Kidney (tissue), 14 donors: Measurements from ENCODE around the gene ZNF487. TPM values are rescaled to one million over a fixed set of nuclear protein-coding genes. Genes with fewer than 3 reads are reported as not detected.
A peak's percentile ranks its signal among the peaks of the same experiment; 100 is the strongest.
"Not testable (repeated sequence)": the region's sequence is repeated elsewhere in the genome, so short reads cannot be mapped to it uniquely, and the experiment has no call there.

Source experiments
- DNase-seq, 5 donors: peaks; one replicate each; pipeline ENCODE4 v3.0.0-alpha.2; 2013 to 2020
- FAIRE-seq: peaks from 2 replicates; lab custom pipeline; 2012; peaks lifted over from hg19 to GRCh38; lab: Jason Lieb, UNC
- H3K27ac ChIP-seq, 2 donors: one replicate each; pipeline ENCODE4 v1.7.0; 2013; ENCODE audit warnings: low read depth in 2 of 2, low read length in 2 of 2, inconsistent platforms in 1 of 2
- H3K27me3 ChIP-seq: one replicate; pipeline ENCODE4 v1.7.1; 2013; ENCODE audit warnings: low read length, inconsistent platforms; ENCODE audit not compliant: control insufficient read depth, insufficient read depth
- H3K36me3 ChIP-seq, 3 donors: one replicate each; pipeline versions ENCODE4 v1.7.0 to v1.7.1; 2013; ENCODE audit warnings: low read length in 3 of 3, control low read depth in 1 of 3, inconsistent platforms in 1 of 3; ENCODE audit not compliant: insufficient read depth in 3 of 3, control insufficient read depth in 2 of 3
- H3K4me1 ChIP-seq, 3 donors: one replicate each; pipeline versions ENCODE4 v1.7.0 to v1.7.1; 2013; ENCODE audit warnings: low read length in 3 of 3, inconsistent platforms in 1 of 3, low read depth in 1 of 3; ENCODE audit not compliant: control insufficient read depth in 2 of 3, insufficient read depth in 2 of 3
- H3K4me3 ChIP-seq, 3 donors: one replicate each; pipeline versions ENCODE4 v1.7.0 to v1.8.1; 2013; ENCODE audit warnings: low read length in 3 of 3, control low read depth in 1 of 3, inconsistent platforms in 1 of 3
- H3K9ac ChIP-seq, 3 donors: one replicate each; pipeline versions ENCODE4 v1.7.0 to v1.7.1; 2013; ENCODE audit warnings: low read length in 3 of 3, control low read depth in 1 of 3, inconsistent platforms in 1 of 3
- H3K9me3 ChIP-seq, 3 donors: one replicate each; pipeline versions ENCODE4 v1.7.0 to v1.7.1; 2013; ENCODE audit warnings: low read length in 3 of 3, control low read depth in 1 of 3, inconsistent platforms in 1 of 3; ENCODE audit not compliant: control insufficient read depth in 2 of 3, insufficient read depth in 1 of 3
- CTCF ChIP-seq: IDR thresholded peaks from 3 replicates; pipeline ENCODE4 v1.5.1; 2012; ENCODE audit warnings: mild to moderate bottlenecking, moderate library complexity, borderline replicate concordance; ENCODE audit not compliant: insufficient read depth; ENCODE audit errors: extremely low read depth
- intact Hi-C: fragments of 100-400 bp; cut with DNase I; formaldehyde crosslinking; loops from one replicate; pipeline ENCODE4 v1.11.1; 2022
- polyA plus RNA-seq: library from polyadenylated mRNA; stranded (reverse); fragments of 350-450 nt; fragmentation: Illumina TruSeq; extraction: RNeasy Lipid Tissue Mini Kit (QIAGEN cat#74804); gene quantifications from one replicate; pipeline ENCODE4 v1.2.3, GENCODE V29; 2014; ENCODE audit warnings: low read depth, low replicate concordance; ENCODE audit not compliant: insufficient read depth
- total RNA-seq: library from RNA; stranded (reverse); fragmentation: NEBNext Ultra II Directional; extraction: Animal tissue kit (Norgen Biotek cat#: 25700); gene quantifications from one replicate; pipeline ENCODE4 v1.2.1, GENCODE V29; 2021
- donor health status: control.
- donor health status: control.
- donor health status: control.
- donor health status: control.
- donor health status: control.
- donor health status: DM: yes; HTN: yes; CAD: no.
- donor health status: Normal renal cell carcinoma (clear cell type).

The ZNF487 gene
- total and polyA plus RNA-seq, 2 donors from 2014 or later = 7.1 to 9.7 TPM

- Histone ChIP-seq H3K4me1 (no peaks in the 10 kb centered on the region), H3K36me3 (no peaks in the 10 kb centered on the region), H3K9me3 (no peaks in the 10 kb centered on the region), H3K27me3 (no peaks in the 10 kb centered on the region), H3K9ac (peak overlapping the region in 1 of 3 donors; percentile 48), H3K4me3 (peak overlapping the region in 1 of 3 donors; percentile 31), H3K27ac (no peak overlapping the region)
- intact Hi-C loops = no loop called here
- DNase-seq (peak in 2 of 5 donors; percentile 88 to 92), FAIRE-seq (peak; percentile 69)
- peak; percentile 62 for TF ChIP-seq CTCF
These were observed 25.0 kb downstream of the ZNF487 start for GRCh38 chr10:43461950-43462349.

DNA sequence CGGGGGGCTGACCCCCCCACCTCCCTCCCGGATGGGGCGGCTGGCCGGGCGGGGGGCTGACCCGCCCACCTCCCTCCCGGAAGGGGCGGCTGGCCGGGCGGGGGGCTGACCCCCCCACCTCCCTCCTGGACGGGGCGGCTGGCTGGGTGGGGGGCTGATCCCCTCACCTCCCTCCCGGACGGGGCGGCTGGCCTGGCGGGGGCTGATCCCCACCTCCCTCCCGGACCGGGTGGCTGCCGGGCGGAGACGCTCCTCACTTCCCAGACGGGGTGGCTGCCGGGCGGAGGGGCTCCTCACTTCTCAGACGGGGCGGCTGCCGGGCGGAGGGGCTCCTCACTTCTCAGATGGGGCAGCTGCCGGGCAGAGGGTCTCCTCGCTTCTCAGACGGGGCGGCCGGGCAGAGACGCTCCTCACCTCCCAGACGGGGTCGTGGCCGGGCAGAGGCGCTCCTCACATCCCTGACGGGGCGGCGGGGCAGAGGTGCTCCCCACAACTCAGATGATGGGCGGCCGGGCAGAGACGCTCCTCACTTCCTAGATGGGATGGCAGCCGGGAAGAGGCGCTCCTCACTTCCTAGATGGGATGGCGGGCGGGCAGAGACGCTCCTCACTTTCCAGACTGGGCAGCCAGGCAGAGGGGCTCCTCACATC, 28.3 kb downstream of the ZNF487 start:
- H3K9me3 ChIP-seq, H3K9ac ChIP-seq, H3K27me3 ChIP-seq, H3K27ac ChIP-seq, FAIRE-seq, H3K36me3 ChIP-seq, DNase-seq, H3K4me3 ChIP-seq, H3K4me1 ChIP-seq, intact Hi-C loops: not testable (repeated sequence)

DNA sequence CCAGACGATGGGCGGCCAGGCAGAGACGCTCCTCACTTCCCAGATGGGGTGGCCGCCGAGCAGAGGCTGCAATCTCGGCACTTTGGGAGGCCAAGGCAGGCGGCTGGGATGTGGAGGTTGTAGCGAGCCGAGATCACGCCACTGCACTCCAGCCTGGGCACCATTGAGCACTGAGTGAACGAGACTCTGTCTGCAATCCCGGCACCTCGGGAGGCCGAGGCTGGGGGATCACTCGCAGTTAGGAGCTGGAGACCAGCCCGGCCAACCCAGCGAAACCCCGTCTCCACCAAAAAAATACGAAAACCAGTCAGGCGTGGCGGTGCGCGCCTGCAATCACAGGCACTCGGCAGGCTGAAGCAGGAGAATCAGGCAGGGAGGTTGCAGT, 28.8 kb downstream of the ZNF487 start:
- H3K9ac ChIP-seq, H3K4me3 ChIP-seq, H3K9me3 ChIP-seq, H3K4me1 ChIP-seq, intact Hi-C loops, FAIRE-seq, H3K27me3 ChIP-seq, H3K36me3 ChIP-seq, DNase-seq, H3K27ac ChIP-seq: not testable (repeated sequence)

DNA sequence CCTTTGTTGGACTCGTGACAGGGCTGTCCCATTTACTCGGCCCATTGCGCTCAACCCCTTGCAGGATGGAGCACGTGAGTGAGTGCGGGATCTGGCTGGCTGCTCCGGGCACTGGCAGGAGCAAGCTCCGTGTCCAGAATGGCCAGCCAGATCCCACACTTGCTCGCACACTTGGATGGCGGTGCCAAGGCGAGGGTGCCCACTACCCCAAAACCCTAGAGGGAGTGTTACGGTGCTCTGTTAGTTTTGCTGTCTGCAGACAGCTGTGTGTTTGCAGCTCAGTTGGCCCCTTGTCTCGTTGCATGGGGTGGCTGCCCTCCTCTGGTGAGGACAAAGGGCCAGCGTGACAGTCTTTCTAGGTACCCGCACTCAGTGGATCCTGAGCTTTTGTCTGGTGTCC, 34.2 kb downstream of the ZNF487 start:
- H3K9me3 ChIP-seq = no peaks in the 10 kb centered on the region
- H3K9ac ChIP-seq = no peak overlapping the region
- no peak for TF ChIP-seq CTCF
- H3K27ac ChIP-seq = no peak overlapping the region
- no peaks in the 10 kb centered on the region for H3K27me3 ChIP-seq
- H3K4me3 ChIP-seq = no peak overlapping the region
- FAIRE-seq (no peak), DNase-seq (no peak)
- no peaks in the 10 kb centered on the region for H3K36me3 ChIP-seq
- no peaks in the 10 kb centered on the region for H3K4me1 ChIP-seq
- intact Hi-C loops = no loop called here
